ENCODE data around the gene KCTD6. TPM values are rescaled to one million over a fixed set of nuclear protein-coding genes. Genes with fewer than 3 reads are reported as not detected.

Gene KCTD6
- polyA plus RNA-seq, 1 donor from 2014 or later = 64.0 TPM

Other genes starting within 250 kb of the KCTD6 start
- gene RPP14, start 185.9 kb upstream of the KCTD6 start, polyA plus RNA-seq = 12.8 and 13.0 TPM in 2 replicates
- gene HTD2, start 185.6 kb upstream of the KCTD6 start, polyA plus RNA-seq = 19.0 and 23.2 TPM in 2 replicates
- 37.7 and 40.4 TPM in 2 replicates for gene PXK, start 159.2 kb upstream of the KCTD6 start, polyA plus RNA-seq
- gene PDHB, start 58.3 kb upstream of the KCTD6 start, polyA plus RNA-seq = 154 and 201 TPM in 2 replicates
- not detected in 2 replicates for gene ACOX2, start 45.1 kb downstream of the KCTD6 start, polyA plus RNA-seq
- 0.16 and 0.34 TPM in 2 replicates for gene FAM107A, start 85.3 kb downstream of the KCTD6 start, polyA plus RNA-seq
- gene FAM3D, start 174.7 kb downstream of the KCTD6 start, polyA plus RNA-seq = not detected in 2 replicates

Data from neural cell (in vitro differentiated cells).